NCI-H2081 (cell line): ENCODE data around the gene MCEMP1.

Experiments used
- DNase-seq, 2 experiments: peaks; one replicate each; lab custom pipeline; 2025; lab: John Stamatoyannopoulos, UW

Gene MCEMP1

GRCh38 chr19:7672522-7672921 is 4.4 kb upstream of the MCEMP1 start:
- no peak for DNase-seq

- peak; percentile 37 to 64 for DNase-seq
These were observed 2.6 kb upstream of the MCEMP1 start for GRCh38 chr19:7674010-7675005.

GRCh38 chr19:7676376-7676775 is 514 bp upstream of the MCEMP1 start:
- DNase-seq = no peak

GRCh38 chr19:7677669-7678311 is 900 bp downstream of the MCEMP1 start:
- no peak for DNase-seq

- peak in 1 of 2 experiments; percentile 3 for DNase-seq
These were observed 2.3 kb downstream of the MCEMP1 start for GRCh38 chr19:7678971-7679751.

- no peak for DNase-seq
These were observed 3.1 kb downstream of the MCEMP1 start for GRCh38 chr19:7679771-7680605.

- peak; percentile 72 to 80 for DNase-seq
These were observed 3.9 kb downstream of the MCEMP1 start, which contains the start of gene TRAPPC5 for GRCh38 chr19:7680606-7681339. Gene TRAPPC5 (plus strand): TSS chr19:7680833. CDS start chr19:7682254, 1,421 bp downstream.

GRCh38 chr19:7681340-7682174 is 4.7 kb downstream of the MCEMP1 start:
- peak in 1 of 2 experiments; percentile 20 for DNase-seq

- DNase-seq = no peak
These were observed 5.4 kb downstream of the MCEMP1 start for GRCh38 chr19:7682175-7682855.

- no peak for DNase-seq
These were observed 8.9 kb downstream of the MCEMP1 start for GRCh38 chr19:7685546-7686445.

GRCh38 chr19:7687177-7687576 is 10.3 kb downstream of the MCEMP1 start:
- DNase-seq = no peak

- no peak for DNase-seq
These were observed 12.3 kb downstream of the MCEMP1 start for GRCh38 chr19:7689165-7689564.

- no peak for DNase-seq
These were observed 13.9 kb downstream of the MCEMP1 start for GRCh38 chr19:7690779-7691258.

GRCh38 chr19:7691497-7691896 is 14.6 kb downstream of the MCEMP1 start:
- no peak for DNase-seq

- no peak for DNase-seq
These were observed 15.7 kb downstream of the MCEMP1 start for GRCh38 chr19:7692417-7693088.

GRCh38 chr19:7694499-7694898 is 17.6 kb downstream of the MCEMP1 start:
- no peak for DNase-seq

GRCh38 chr19:7697721-7698287 is 20.9 kb downstream of the MCEMP1 start:
- DNase-seq = no peak
